ENCODE results near the gene ZDHHC14.

The ZDHHC14 gene

GRCh38 chr6:157516319-157517026, 135.5 kb downstream of the ZDHHC14 start (continued):
- TF ChIP-seq ISL1 (CRISPR knock-in tag; IDR thresholded peaks at IDR 0.05), result no peak
- TF ChIP-seq ARNTL (CRISPR knock-in tag; IDR thresholded peaks at IDR 0.05; ENCODE audit: borderline replicate concordance, low read depth), result no peak
- no peak for TF ChIP-seq ZNF8 (CRISPR knock-in tag; IDR thresholded peaks at IDR 0.05)
- TF ChIP-seq SNAI2 (CRISPR knock-in tag; IDR thresholded peaks at IDR 0.05), result no peak
- no peak for TF ChIP-seq ZNF70 (CRISPR knock-in tag; IDR thresholded peaks at IDR 0.05)

DNA sequence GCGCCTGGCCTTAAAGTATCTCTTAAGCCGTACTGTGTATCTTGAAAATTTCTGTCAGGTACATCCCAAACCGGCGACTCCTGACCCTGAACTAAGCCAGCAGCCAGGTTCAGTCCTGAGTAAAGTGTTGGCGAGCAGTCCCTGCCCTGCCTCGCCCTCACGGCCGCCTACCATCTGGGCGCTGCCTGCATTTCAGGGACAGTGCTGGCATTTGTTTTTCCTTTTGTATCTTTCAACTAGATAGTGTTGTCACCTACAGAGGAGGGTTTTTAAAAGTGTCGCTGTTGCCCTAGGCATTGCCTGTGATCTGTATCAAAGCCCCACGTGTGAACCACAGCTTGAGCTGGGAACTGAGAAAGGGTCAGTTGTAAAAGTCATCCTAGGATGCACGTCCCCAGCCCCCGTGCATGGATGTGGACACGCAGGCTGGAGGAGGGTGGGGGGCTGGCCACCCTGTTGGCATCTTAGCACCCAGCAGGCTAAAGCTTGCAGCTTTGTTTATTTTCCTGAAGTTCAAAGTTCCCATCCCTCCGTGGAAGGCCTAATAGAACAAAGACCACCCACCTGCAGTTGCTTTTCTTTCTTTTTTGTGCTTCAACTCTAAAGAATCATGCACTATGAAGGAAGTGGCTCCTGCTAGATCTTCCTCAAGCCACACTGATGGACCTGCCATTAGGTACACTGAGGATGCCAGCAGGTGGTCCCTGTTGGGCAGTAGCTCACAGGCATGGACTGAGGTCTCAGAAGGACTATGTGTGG, 136.8 kb downstream of the ZDHHC14 start:
- no peak for ATAC-seq
- TF ChIP-seq RARB (CRISPR knock-in tag; IDR thresholded peaks at IDR 0.05), result no peak
- TF ChIP-seq OSR1 (CRISPR knock-in tag; IDR thresholded peaks at IDR 0.05), result no peak
- TF ChIP-seq ESRRG (CRISPR knock-in tag; IDR thresholded peaks at IDR 0.05), result no peak
- TF ChIP-seq ZNF8 (CRISPR knock-in tag; IDR thresholded peaks at IDR 0.05), result no peak
- TF ChIP-seq BACH2 (CRISPR knock-in tag; IDR thresholded peaks at IDR 0.05; ENCODE audit: borderline replicate concordance), result no peak
- no peak for TF ChIP-seq TCF4 (CRISPR knock-in tag; IDR thresholded peaks at IDR 0.05; ENCODE audit: borderline replicate concordance)
- no peak for TF ChIP-seq ZNF70 (CRISPR knock-in tag; IDR thresholded peaks at IDR 0.05)
- no peak for TF ChIP-seq ZC3H10 (CRISPR knock-in tag; IDR thresholded peaks at IDR 0.05)
- no peak for TF ChIP-seq TOX (CRISPR knock-in tag; IDR thresholded peaks at IDR 0.05; ENCODE audit: borderline replicate concordance)
- TF ChIP-seq, protein P1, sequence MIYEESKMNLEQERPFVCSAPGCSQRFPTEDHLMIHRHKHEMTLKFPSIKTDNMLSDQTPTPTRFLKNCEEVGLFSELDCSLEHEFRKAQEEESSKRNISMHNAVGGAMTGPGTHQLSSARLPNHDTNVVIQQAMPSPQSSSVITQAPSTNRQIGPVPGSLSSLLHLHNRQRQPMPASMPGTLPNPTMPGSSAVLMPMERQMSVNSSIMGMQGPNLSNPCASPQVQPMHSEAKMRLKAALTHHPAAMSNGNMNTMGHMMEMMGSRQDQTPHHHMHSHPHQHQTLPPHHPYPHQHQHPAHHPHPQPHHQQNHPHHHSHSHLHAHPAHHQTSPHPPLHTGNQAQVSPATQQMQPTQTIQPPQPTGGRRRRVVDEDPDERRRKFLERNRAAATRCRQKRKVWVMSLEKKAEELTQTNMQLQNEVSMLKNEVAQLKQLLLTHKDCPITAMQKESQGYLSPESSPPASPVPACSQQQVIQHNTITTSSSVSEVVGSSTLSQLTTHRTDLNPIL (CRISPR knock-in tag; IDR thresholded peaks at IDR 0.05; ENCODE audit: low read depth), result no peak
- TF ChIP-seq ISL1 (CRISPR knock-in tag; IDR thresholded peaks at IDR 0.05), result no peak
- TF ChIP-seq CSDC2 (CRISPR knock-in tag; IDR thresholded peaks at IDR 0.05), result no peak
- no peak for TF ChIP-seq SNAI2 (CRISPR knock-in tag; IDR thresholded peaks at IDR 0.05)
- TF ChIP-seq, protein P2, sequence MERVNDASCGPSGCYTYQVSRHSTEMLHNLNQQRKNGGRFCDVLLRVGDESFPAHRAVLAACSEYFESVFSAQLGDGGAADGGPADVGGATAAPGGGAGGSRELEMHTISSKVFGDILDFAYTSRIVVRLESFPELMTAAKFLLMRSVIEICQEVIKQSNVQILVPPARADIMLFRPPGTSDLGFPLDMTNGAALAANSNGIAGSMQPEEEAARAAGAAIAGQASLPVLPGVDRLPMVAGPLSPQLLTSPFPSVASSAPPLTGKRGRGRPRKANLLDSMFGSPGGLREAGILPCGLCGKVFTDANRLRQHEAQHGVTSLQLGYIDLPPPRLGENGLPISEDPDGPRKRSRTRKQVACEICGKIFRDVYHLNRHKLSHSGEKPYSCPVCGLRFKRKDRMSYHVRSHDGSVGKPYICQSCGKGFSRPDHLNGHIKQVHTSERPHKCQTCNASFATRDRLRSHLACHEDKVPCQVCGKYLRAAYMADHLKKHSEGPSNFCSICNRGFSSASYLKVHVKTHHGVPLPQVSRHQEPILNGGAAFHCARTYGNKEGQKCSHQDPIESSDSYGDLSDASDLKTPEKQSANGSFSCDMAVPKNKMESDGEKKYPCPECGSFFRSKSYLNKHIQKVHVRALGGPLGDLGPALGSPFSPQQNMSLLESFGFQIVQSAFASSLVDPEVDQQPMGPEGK (CRISPR knock-in tag; IDR thresholded peaks at IDR 0.05; ENCODE audit: borderline replicate concordance), result no peak

- no peak for ATAC-seq
- TF ChIP-seq, protein P1 (CRISPR knock-in tag; IDR thresholded peaks at IDR 0.05; ENCODE audit: low read depth), result no peak
- TF ChIP-seq SNAI2 (CRISPR knock-in tag; IDR thresholded peaks at IDR 0.05) (no peak), ZNF565 (CRISPR knock-in tag; conservative IDR thresholded peaks at IDR 0.05; ENCODE audit: low read depth) (no peak), BACH2 (CRISPR knock-in tag; IDR thresholded peaks at IDR 0.05; ENCODE audit: borderline replicate concordance) (no peak), ZC3H10 (CRISPR knock-in tag; IDR thresholded peaks at IDR 0.05) (no peak)
- TF ChIP-seq, protein P2 (CRISPR knock-in tag; IDR thresholded peaks at IDR 0.05; ENCODE audit: borderline replicate concordance), result no peak
- TF ChIP-seq, protein P3, sequence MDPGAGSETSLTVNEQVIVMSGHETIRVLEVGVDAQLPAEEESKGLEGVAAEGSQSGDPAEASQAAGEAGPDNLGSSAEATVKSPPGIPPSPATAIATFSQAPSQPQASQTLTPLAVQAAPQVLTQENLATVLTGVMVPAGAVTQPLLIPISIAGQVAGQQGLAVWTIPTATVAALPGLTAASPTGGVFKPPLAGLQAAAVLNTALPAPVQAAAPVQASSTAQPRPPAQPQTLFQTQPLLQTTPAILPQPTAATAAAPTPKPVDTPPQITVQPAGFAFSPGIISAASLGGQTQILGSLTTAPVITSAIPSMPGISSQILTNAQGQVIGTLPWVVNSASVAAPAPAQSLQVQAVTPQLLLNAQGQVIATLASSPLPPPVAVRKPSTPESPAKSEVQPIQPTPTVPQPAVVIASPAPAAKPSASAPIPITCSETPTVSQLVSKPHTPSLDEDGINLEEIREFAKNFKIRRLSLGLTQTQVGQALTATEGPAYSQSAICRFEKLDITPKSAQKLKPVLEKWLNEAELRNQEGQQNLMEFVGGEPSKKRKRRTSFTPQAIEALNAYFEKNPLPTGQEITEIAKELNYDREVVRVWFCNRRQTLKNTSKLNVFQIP (CRISPR knock-in tag; IDR thresholded peaks at IDR 0.05; ENCODE audit: borderline replicate concordance, low read depth), result no peak
Measured at GRCh38 chr6:157518397-157519250, 137.6 kb downstream of the ZDHHC14 start.

Measured in SK-N-SH treated with all-trans-retinoic acid at 6 μM for 48 hours (cell line).